SK-N-SH treated with all-trans-retinoic acid at 6 μM for 48 hours (cell line): ENCODE measurements around the gene PHACTR3.

Source experiments
- ATAC-seq: fragments of 200-7000 bp; cut with Tn5 transposase; 3 replicates; pipeline ENCODE4 v1.9.1; 2020; ENCODE audit warnings: mild to moderate bottlenecking, moderate library complexity
- BACH2 ChIP-seq: fragments of 250-450 bp; sonication (Bioruptor Pico); IDR thresholded peaks from 2 replicates; pipeline ENCODE4 v1.9.0; 2021; ENCODE audit warnings: mild to moderate bottlenecking, borderline replicate concordance
- ESRRG ChIP-seq: fragments of 250-450 bp; sonication (Bioruptor Pico); IDR thresholded peaks from 2 replicates; pipeline ENCODE4 v1.6.1; 2021; ENCODE audit warnings: mild to moderate bottlenecking
- GLIS3 ChIP-seq: fragments of 250-450 bp; sonication (Bioruptor Pico); IDR thresholded peaks from 2 replicates; pipeline ENCODE4 v1.5.0; 2020; ENCODE audit warnings: mild to moderate bottlenecking, moderate library complexity
- ISL1 ChIP-seq: fragments of 250-450 bp; sonication (Bioruptor Pico); IDR thresholded peaks from 2 replicates; pipeline ENCODE4 v2.1.2; 2022; ENCODE audit warnings: mild to moderate bottlenecking, moderate library complexity
- OSR1 ChIP-seq: fragments of 250-450 bp; sonication (Bioruptor Pico); IDR thresholded peaks from 2 replicates; pipeline ENCODE4 v1.8.0; 2022; ENCODE audit warnings: moderate library complexity, mild to moderate bottlenecking, inconsistent platforms
- PPARA ChIP-seq: fragments of 250-450 bp; sonication (Bioruptor Pico); IDR thresholded peaks from 2 replicates; pipeline ENCODE4 v1.5.0; 2020; ENCODE audit warnings: mild to moderate bottlenecking, borderline replicate concordance
- RARB ChIP-seq: fragments of 250-450 bp; sonication (Bioruptor Pico); IDR thresholded peaks from 2 replicates; pipeline ENCODE4 v1.8.0; 2021; ENCODE audit warnings: mild to moderate bottlenecking, moderate library complexity
- SNAI2 ChIP-seq: fragments of 250-450 bp; sonication (Bioruptor Pico); IDR thresholded peaks from 2 replicates; pipeline ENCODE4 v1.5.0; 2020; ENCODE audit warnings: mild to moderate bottlenecking, moderate library complexity
- TOX ChIP-seq: fragments of 250-450 bp; sonication (Bioruptor Pico); IDR thresholded peaks from 2 replicates; pipeline ENCODE4 v1.8.0; 2021; ENCODE audit warnings: mild to moderate bottlenecking, moderate library complexity, borderline replicate concordance
- TSHZ2 ChIP-seq: fragments of 250-450 bp; sonication (Bioruptor Pico); IDR thresholded peaks from 2 replicates; pipeline ENCODE4 v1.5.0; 2020; ENCODE audit warnings: mild to moderate bottlenecking, moderate library complexity
- ZC3H10 ChIP-seq: fragments of 250-450 bp; sonication (Bioruptor Pico); IDR thresholded peaks from 2 replicates; pipeline ENCODE4 v1.5.1; 2021; ENCODE audit warnings: mild to moderate bottlenecking, moderate library complexity
- ZFP3 ChIP-seq: fragments of 250-450 bp; sonication (Bioruptor Pico); IDR thresholded peaks from 2 replicates; pipeline ENCODE4 v1.5.0; 2020; ENCODE audit warnings: mild to moderate bottlenecking, moderate library complexity
- ZFP30 ChIP-seq: fragments of 450-650 bp; formaldehyde crosslinking; IDR thresholded peaks from 2 replicates; pipeline ENCODE4 v1.5.0; 2022; ENCODE audit warnings: mild to moderate bottlenecking, moderate library complexity
- ZNF70 ChIP-seq: fragments of 450-650 bp; formaldehyde crosslinking; IDR thresholded peaks from 2 replicates; pipeline ENCODE4 v1.5.0; 2020; ENCODE audit warnings: mild to moderate bottlenecking, moderate library complexity
- ZNF8 ChIP-seq: fragments of 450-650 bp; formaldehyde crosslinking; IDR thresholded peaks from 2 replicates; pipeline ENCODE4 v1.5.0; 2020; ENCODE audit warnings: mild to moderate bottlenecking, moderate library complexity
- TF ChIP-seq, protein P1 (sequence below): fragments of 250-450 bp; sonication (Bioruptor Pico); IDR thresholded peaks from 2 replicates; pipeline ENCODE4 v1.8.0; 2020; ENCODE audit warnings: mild to moderate bottlenecking, moderate library complexity, borderline replicate concordance
- TF ChIP-seq, protein P2 (sequence below): fragments of 250-450 bp; sonication (Bioruptor Pico); IDR thresholded peaks from 2 replicates; pipeline ENCODE4 v1.5.1; 2021; ENCODE audit warnings: mild to moderate bottlenecking, moderate library complexity
- TF ChIP-seq, protein P3 (sequence below): fragments of 250-450 bp; sonication (Bioruptor Pico); IDR thresholded peaks from 2 replicates; pipeline ENCODE4 v1.5.1; 2020; ENCODE audit warnings: low read depth, mild to moderate bottlenecking, moderate library complexity
- TF ChIP-seq, protein P4 (sequence below): fragments of 250-450 bp; sonication (Bioruptor Pico); IDR thresholded peaks from 2 replicates; pipeline ENCODE4 v1.8.0; 2021; ENCODE audit warnings: low read depth, mild to moderate bottlenecking, moderate library complexity, borderline replicate concordance

The PHACTR3 gene

GRCh38 chr20:59802018-59802417, 197.7 kb downstream of the PHACTR3 start (continued):
- TF ChIP-seq ZFP3 (no peak), TOX (no peak), GLIS3 (CRISPR knock-in tag) (no peak), OSR1 (no peak), ESRRG (CRISPR knock-in tag) (no peak), SNAI2 (CRISPR knock-in tag) (no peak), ZFP30 (CRISPR knock-in tag) (no peak), PPARA (CRISPR knock-in tag) (no peak)
- TF ChIP-seq, protein P1, sequence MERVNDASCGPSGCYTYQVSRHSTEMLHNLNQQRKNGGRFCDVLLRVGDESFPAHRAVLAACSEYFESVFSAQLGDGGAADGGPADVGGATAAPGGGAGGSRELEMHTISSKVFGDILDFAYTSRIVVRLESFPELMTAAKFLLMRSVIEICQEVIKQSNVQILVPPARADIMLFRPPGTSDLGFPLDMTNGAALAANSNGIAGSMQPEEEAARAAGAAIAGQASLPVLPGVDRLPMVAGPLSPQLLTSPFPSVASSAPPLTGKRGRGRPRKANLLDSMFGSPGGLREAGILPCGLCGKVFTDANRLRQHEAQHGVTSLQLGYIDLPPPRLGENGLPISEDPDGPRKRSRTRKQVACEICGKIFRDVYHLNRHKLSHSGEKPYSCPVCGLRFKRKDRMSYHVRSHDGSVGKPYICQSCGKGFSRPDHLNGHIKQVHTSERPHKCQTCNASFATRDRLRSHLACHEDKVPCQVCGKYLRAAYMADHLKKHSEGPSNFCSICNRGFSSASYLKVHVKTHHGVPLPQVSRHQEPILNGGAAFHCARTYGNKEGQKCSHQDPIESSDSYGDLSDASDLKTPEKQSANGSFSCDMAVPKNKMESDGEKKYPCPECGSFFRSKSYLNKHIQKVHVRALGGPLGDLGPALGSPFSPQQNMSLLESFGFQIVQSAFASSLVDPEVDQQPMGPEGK (CRISPR knock-in tag): no peak
- TF ChIP-seq, all 23 proteins: peak for 0

GRCh38 chr20:59802471-59803221, 198.3 kb downstream of the PHACTR3 start:
- TF ChIP-seq ZFP3: no peak
- no peak for TF ChIP-seq TSHZ2 (CRISPR knock-in tag)
- TF ChIP-seq RARB (CRISPR knock-in tag): no peak
- no peak for TF ChIP-seq ZNF8
- no peak for TF ChIP-seq ISL1 (CRISPR knock-in tag)
- TF ChIP-seq, protein P2, sequence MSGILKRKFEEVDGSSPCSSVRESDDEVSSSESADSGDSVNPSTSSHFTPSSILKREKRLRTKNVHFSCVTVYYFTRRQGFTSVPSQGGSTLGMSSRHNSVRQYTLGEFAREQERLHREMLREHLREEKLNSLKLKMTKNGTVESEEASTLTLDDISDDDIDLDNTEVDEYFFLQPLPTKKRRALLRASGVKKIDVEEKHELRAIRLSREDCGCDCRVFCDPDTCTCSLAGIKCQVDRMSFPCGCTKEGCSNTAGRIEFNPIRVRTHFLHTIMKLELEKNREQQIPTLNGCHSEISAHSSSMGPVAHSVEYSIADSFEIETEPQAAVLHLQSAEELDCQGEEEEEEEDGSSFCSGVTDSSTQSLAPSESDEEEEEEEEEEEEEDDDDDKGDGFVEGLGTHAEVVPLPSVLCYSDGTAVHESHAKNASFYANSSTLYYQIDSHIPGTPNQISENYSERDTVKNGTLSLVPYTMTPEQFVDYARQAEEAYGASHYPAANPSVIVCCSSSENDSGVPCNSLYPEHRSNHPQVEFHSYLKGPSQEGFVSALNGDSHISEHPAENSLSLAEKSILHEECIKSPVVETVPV (CRISPR knock-in tag): no peak
- TF ChIP-seq PPARA (CRISPR knock-in tag): no peak
- TF ChIP-seq, protein P1 (CRISPR knock-in tag): no peak
- no peak for TF ChIP-seq ZFP30 (CRISPR knock-in tag)
- no peak for TF ChIP-seq ZNF70 (CRISPR knock-in tag)
- no peak for TF ChIP-seq GLIS3 (CRISPR knock-in tag)
- TF ChIP-seq, protein P3, sequence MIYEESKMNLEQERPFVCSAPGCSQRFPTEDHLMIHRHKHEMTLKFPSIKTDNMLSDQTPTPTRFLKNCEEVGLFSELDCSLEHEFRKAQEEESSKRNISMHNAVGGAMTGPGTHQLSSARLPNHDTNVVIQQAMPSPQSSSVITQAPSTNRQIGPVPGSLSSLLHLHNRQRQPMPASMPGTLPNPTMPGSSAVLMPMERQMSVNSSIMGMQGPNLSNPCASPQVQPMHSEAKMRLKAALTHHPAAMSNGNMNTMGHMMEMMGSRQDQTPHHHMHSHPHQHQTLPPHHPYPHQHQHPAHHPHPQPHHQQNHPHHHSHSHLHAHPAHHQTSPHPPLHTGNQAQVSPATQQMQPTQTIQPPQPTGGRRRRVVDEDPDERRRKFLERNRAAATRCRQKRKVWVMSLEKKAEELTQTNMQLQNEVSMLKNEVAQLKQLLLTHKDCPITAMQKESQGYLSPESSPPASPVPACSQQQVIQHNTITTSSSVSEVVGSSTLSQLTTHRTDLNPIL: no peak
- TF ChIP-seq BACH2: no peak
- TF ChIP-seq, protein P4, sequence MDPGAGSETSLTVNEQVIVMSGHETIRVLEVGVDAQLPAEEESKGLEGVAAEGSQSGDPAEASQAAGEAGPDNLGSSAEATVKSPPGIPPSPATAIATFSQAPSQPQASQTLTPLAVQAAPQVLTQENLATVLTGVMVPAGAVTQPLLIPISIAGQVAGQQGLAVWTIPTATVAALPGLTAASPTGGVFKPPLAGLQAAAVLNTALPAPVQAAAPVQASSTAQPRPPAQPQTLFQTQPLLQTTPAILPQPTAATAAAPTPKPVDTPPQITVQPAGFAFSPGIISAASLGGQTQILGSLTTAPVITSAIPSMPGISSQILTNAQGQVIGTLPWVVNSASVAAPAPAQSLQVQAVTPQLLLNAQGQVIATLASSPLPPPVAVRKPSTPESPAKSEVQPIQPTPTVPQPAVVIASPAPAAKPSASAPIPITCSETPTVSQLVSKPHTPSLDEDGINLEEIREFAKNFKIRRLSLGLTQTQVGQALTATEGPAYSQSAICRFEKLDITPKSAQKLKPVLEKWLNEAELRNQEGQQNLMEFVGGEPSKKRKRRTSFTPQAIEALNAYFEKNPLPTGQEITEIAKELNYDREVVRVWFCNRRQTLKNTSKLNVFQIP: no peak
- ATAC-seq: no peak

DNA sequence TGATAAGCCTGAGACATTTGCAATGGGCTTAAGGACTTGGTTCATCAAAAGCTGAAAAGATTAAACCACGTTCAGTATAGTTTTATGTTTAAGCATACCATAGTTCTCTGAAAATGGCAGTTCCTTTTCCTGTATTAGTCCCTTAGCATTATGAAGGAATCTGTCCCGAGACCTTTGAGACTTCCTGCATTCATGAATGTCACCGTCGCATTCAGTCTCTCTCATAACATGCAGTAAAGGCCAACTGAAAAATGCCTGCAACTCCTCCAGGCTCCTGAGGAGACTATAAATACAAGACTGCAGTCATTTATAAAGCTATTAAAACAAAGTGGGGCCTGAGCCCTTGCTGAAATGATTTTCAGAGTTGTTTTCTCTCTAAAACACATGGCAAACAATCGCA, 200.0 kb downstream of the PHACTR3 start:
- ATAC-seq: no peak
- TF ChIP-seq ZC3H10 (CRISPR knock-in tag) (no peak), GLIS3 (CRISPR knock-in tag) (no peak), ZNF70 (CRISPR knock-in tag) (no peak), ESRRG (CRISPR knock-in tag) (no peak), PPARA (CRISPR knock-in tag) (no peak)
- TF ChIP-seq, protein P1 (CRISPR knock-in tag): no peak
